Endothelial cell of umbilical vein (primary cell): Measurements from ENCODE around the gene RDH14.
A peak's percentile ranks its signal among the peaks of the same experiment; 100 is the strongest.

ENCODE experiments used
- EZH2 ChIP-seq: IDR thresholded peaks from 2 replicates; pipeline ENCODE4 v1.6.1; 2012; ENCODE audit warnings: borderline replicate concordance, low read depth, mild to moderate bottlenecking, moderate library complexity, low read length, inconsistent platforms; ENCODE audit not compliant: severe bottlenecking
- FOS ChIP-seq: IDR thresholded peaks from 2 replicates; pipeline ENCODE4 v1.6.1; 2011; ENCODE audit warnings: mild to moderate bottlenecking, low read length, moderate library complexity, borderline replicate concordance; ENCODE audit not compliant: insufficient read depth
- GATA2 ChIP-seq: IDR thresholded peaks from 2 replicates; pipeline ENCODE4 v1.7.0; 2011; ENCODE audit warnings: low read depth, mild to moderate bottlenecking, moderate library complexity, mixed read lengths, low read length; ENCODE audit not compliant: insufficient read length, insufficient read depth
- JUN ChIP-seq: IDR thresholded peaks from 2 replicates; pipeline ENCODE4 v1.6.1; 2011; ENCODE audit warnings: borderline replicate concordance, low read depth; ENCODE audit not compliant: insufficient read length, insufficient read depth
- POLR2A ChIP-seq: IDR thresholded peaks from 2 replicates; pipeline ENCODE4 v1.6.1; 2012; ENCODE audit warnings: low read depth, mild to moderate bottlenecking, control low read depth, low read length
- POLR2AphosphoS5 ChIP-seq: IDR thresholded peaks from 2 replicates; pipeline ENCODE4 v1.6.1; 2012; ENCODE audit warnings: low read depth, mild to moderate bottlenecking, control low read depth, low read length, moderate library complexity; ENCODE audit not compliant: insufficient read depth
- TF ChIP-seq, protein P1 (sequence below), 2 donors: IDR thresholded peaks; 1 replicate in 1 of 2; 2 replicates in 1 of 2; pipeline ENCODE4 v1.5.1; 2011; ENCODE audit warnings: low read length in 2 of 2, mild to moderate bottlenecking in 2 of 2, moderate library complexity in 2 of 2, control low read depth in 1 of 2, inconsistent platforms in 1 of 2, low read depth in 1 of 2; ENCODE audit not compliant: insufficient read depth in 1 of 2; ENCODE audit errors: extremely low read depth in 1 of 2
- TF ChIP-seq, protein P2 (sequence below): IDR thresholded peaks from 2 replicates; pipeline ENCODE4 v1.6.1; 2011; ENCODE audit not compliant: insufficient read depth, insufficient read length

DNA sequence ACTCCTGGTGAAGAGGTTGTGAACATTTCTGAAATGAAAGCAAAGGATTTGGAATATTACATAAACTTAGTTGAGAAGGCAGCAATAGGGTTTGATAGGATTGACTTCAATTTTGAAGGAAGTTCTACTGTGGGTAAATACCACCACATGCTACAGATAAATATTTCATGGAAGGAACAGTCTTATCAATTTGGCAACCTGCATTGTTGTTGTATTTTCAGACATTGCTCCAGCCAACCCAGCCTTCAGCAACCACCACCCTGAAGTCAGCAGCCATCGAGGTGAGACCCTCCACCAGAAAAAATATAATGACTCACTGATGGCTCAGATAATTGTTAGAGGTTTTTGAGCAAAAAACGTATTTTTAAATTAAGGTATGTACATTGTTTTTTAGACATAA is 10.0 kb downstream of the RDH14 start:
- TF ChIP-seq, protein P1, sequence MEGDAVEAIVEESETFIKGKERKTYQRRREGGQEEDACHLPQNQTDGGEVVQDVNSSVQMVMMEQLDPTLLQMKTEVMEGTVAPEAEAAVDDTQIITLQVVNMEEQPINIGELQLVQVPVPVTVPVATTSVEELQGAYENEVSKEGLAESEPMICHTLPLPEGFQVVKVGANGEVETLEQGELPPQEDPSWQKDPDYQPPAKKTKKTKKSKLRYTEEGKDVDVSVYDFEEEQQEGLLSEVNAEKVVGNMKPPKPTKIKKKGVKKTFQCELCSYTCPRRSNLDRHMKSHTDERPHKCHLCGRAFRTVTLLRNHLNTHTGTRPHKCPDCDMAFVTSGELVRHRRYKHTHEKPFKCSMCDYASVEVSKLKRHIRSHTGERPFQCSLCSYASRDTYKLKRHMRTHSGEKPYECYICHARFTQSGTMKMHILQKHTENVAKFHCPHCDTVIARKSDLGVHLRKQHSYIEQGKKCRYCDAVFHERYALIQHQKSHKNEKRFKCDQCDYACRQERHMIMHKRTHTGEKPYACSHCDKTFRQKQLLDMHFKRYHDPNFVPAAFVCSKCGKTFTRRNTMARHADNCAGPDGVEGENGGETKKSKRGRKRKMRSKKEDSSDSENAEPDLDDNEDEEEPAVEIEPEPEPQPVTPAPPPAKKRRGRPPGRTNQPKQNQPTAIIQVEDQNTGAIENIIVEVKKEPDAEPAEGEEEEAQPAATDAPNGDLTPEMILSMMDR (IDR thresholded peaks at IDR 0.05; ENCODE audit: extremely low read depth in 1 of 2, insufficient read depth in 1 of 2, low read depth in 1 of 2, low read length in 2 of 2), result no peak
- TF ChIP-seq POLR2AphosphoS5 (no peak), JUN (no peak), FOS (no peak), POLR2A (no peak), EZH2 (no peak), GATA2 (peak; percentile 29)
- TF ChIP-seq, protein P2, sequence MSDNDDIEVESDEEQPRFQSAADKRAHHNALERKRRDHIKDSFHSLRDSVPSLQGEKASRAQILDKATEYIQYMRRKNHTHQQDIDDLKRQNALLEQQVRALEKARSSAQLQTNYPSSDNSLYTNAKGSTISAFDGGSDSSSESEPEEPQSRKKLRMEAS, result no peak
